Amygdala (tissue), 56 donors: ENCODE data around the gene FAM131B.
"Not testable (repeated sequence)": the region's sequence is repeated elsewhere in the genome, so short reads cannot be mapped to it uniquely, and the experiment has no call there.

ENCODE experiments used
- DNase-seq, 56 donors: peaks; one replicate each; lab custom pipeline; 2025; lab: John Stamatoyannopoulos, UW

FAM131B gene

GRCh38 chr7:143395187-143396149, 33.0 kb upstream of the FAM131B start:
- DNase-seq: peak in 12 of 56 donors; percentile 19 to 44 (median 34)

- no peak for DNase-seq
Observed at GRCh38 chr7:143394777-143395176, 32.3 kb upstream of the FAM131B start.

- no peak for DNase-seq
Observed at GRCh38 chr7:143394068-143394467, 31.6 kb upstream of the FAM131B start.

- DNase-seq: no peak
Observed at GRCh38 chr7:143393267-143394041, 30.9 kb upstream of the FAM131B start.

DNA sequence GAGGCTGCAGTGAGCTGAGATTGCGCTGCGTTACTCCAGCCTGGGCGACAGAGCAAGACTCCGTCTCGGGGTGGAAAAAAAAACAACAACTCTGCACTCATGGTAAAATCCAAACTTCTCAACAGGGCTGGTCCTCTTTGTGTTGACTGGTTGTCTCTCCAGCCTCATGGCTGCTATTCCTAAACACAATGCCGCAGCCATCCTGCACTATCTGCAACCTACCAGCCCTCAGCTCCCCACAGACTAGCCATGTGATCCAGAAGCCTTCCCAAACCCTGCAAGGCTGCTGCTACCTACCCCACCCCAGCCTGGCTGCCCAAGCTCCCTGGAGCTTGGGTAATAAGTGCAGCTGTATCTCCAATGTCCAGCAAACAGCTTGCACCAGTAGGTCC, 30.4 kb upstream of the FAM131B start:
- no peak for DNase-seq

GRCh38 chr7:143392427-143392826, 29.9 kb upstream of the FAM131B start:
- not testable (repeated sequence) for DNase-seq

GRCh38 chr7:143391462-143392404, 29.2 kb upstream of the FAM131B start:
- no peak for DNase-seq

GRCh38 chr7:143390773-143391317, 28.3 kb upstream of the FAM131B start:
- no peak for DNase-seq

GRCh38 chr7:143390104-143390772, 27.7 kb upstream of the FAM131B start:
- no peak for DNase-seq

DNA sequence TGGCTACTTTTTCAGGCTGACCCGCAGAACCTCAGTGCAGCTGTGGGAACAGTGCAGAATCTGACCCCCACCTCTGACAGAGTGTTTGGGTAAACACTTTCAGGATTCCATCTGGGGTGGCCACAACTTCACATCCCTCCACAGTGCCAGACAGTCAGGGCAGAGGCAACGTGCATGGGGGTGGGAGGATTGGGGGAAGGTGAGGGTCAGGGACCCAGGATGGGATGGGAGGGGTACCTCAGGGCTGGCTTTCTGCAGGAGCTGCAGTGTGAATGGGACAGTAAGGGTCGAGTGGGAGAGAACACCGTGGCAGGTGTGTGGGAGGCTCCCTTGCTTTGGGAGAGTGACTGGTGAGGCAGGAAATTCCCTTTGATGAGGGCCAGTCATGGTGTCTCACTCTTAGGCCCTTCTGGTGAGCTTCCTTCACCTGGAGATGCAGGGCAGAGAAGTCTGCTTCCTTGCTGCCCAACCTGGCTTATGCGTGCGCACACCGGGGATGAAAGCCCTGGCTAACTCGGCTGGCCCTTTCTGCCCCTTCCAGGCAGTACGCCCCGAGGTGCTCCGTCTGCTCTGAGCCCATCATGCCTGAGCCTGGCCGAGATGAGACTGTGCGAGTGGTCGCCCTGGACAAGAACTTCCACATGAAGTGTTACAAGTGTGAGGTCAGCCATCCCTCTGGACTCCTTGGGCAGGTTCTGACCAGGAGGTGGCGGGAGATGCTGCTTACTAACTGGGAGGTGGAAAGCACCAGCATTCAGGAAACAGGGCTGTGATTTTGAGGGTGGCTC, 27.0 kb upstream of the FAM131B start:
- DNase-seq: no peak

- no peak for DNase-seq
Observed at GRCh38 chr7:143388491-143389101, 26.1 kb upstream of the FAM131B start.

- DNase-seq: no peak
Observed at GRCh38 chr7:143388051-143388450, 25.5 kb upstream of the FAM131B start.

DNA sequence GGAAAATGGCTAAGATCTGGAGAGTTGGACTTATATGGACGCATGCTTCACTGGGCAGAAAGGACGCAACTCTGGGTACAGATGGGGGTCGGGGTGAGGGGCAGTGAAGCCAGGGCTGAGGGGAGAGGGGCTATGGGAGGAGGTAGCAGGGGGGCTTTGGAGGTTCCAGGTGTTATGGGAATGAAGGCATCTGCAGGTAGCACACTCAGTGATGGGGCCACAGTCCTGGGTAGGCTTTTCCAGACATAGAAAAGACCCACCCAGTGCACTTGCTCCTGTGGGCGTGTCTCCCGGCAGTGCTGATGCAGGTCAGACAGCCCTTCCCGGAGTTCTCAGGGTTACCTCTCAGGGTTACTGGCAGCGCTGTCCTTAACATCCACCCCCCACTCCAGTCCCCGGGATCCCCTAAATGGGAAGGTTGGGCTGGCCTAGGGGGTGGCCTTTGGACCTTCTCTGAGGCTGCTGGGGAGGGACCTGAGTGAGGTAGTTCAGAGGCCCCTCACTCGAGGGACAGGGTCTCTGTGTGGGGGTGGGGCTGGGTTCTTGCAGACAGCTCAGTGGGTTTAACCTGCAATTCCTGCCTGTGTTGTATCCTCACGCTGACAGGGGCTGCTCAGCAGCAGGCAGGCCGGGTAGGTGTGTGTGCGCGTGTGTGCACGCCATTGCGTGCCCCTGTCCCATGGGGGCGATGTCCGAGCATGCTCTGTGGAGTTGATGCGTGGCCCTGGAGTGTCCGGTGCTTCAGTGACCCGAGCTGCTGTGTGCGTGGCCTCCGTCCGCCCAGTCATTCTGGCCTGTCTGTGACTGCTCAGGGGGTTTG, 24.9 kb upstream of the FAM131B start:
- DNase-seq: no peak

DNA sequence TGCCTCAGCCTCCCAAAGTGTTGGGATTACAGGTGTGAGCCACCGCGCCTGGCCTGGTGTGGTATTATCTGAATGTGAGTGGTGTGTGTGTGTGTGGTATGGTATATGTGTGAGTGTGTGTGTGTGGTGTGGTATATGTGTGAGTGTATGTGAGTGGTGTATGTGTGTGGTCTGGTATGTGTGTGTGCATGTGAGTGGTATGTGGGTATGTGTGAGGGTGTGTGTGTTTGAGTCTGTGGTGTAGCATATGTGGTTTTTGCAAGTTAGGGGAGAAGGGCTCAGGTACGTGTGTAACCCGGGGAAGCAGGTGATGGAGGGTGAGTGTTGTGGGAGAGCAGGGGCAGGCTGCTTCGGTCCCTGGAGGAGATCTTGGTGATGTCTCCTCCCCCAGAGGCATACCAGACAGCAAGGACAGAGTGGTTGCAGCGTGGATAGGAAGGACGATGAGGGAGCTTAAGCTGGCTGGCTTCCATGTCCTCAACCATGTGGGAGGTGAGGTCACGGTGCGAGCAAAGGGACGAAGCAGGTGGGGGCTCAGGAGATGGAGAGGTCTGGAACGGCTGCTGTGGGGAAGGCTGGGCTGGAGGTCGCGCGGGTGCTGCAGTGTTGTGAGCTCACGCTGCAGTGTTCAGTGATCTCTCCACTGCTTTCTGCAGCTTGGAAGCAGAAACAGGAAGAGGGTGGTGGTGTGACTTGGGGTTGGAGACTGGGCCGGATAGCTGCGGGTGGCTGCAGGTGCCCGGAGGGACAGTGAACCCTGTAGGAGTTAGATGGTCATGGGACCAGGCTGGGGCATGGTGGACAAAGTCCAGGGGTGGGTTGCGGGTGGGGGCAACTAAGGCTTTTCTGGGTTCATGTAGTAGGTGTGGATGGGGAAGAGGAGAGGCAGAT, 23.6 kb upstream of the FAM131B start:
- peak in 2 of 56 donors; percentile 15 to 23 for DNase-seq

DNA sequence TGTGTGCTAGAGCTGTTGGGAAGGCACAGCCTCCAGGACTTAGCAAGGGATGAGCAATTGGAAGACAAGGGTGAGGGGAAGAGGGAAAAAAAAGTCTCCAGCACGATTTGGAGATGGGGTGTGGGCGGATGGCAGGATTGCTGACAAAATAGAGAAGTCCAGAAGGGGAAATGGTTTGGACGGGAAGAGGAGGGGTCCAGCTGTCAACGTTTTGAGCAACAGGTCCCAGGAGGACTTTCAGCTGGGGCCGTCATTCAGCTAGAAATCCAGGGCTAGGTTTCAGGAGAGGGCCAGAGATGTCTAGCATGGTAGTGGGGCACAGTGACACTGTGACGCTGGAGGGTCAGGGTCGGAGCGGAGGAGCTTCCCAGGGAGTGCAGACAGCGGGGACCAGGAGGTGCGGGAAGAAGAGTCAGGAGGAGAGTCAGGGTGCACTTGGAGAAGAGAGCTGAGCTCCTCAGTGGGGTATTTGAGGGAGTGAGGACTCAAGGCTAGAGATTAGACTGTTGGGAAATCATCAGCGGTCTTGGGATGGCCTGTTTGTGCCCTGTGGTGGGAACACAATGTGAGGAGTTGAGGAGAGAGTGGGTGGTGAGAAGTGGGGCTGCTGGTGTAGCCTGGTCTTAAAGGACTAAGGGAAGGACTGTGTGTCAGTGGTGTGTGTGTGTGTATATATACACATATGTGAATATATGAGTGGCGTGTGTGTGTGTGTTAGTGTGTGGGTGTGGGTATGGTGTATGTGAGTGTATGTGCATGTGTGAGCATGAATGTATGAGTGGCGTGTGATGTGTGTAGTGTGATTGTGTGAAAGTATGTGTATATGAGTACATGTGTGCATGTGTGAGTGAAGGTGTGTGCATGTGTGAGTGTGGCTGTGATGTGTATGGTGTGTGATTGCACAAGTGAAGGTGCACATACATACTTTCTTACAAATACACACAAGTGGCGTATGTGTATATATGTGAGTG, 22.4 kb upstream of the FAM131B start:
- no peak for DNase-seq
